Measurements from ENCODE around the gene TMC3.

DNA sequence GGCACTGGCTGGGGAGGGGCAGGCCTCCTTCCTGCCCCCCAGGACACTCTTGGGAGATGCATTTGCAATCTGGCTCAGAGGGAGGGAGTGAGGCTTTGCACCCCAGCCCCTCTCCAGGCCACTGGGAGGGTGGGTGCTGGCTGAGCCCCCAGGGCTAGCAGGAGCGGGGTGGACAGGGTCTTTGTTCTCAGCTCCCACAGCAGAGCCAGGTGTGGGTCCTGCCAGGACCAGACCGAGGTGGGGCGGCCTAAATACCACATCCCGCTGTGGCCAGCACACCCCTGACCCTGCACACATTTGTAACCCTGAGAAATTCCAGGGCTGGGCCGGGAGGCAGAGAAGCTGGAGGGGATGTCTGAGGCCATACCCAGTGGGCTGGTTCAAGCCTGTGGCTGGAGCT is 91.1 kb downstream of the TMC3 start:
- TF ChIP-seq, protein P1, sequence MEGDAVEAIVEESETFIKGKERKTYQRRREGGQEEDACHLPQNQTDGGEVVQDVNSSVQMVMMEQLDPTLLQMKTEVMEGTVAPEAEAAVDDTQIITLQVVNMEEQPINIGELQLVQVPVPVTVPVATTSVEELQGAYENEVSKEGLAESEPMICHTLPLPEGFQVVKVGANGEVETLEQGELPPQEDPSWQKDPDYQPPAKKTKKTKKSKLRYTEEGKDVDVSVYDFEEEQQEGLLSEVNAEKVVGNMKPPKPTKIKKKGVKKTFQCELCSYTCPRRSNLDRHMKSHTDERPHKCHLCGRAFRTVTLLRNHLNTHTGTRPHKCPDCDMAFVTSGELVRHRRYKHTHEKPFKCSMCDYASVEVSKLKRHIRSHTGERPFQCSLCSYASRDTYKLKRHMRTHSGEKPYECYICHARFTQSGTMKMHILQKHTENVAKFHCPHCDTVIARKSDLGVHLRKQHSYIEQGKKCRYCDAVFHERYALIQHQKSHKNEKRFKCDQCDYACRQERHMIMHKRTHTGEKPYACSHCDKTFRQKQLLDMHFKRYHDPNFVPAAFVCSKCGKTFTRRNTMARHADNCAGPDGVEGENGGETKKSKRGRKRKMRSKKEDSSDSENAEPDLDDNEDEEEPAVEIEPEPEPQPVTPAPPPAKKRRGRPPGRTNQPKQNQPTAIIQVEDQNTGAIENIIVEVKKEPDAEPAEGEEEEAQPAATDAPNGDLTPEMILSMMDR (IDR thresholded peaks at IDR 0.05) = no peak
- TF ChIP-seq POLR2A (IDR thresholded peaks at IDR 0.05) = no peak

Data from adrenal gland (tissue), 5 donors.